ENCODE data around the gene PIWIL4. TPM values are rescaled to one million over a fixed set of nuclear protein-coding genes. Genes with fewer than 3 reads are reported as not detected.

Gene PIWIL4
- total RNA-seq, 1 donor from 2014 or later: 0.62 TPM

DNA sequence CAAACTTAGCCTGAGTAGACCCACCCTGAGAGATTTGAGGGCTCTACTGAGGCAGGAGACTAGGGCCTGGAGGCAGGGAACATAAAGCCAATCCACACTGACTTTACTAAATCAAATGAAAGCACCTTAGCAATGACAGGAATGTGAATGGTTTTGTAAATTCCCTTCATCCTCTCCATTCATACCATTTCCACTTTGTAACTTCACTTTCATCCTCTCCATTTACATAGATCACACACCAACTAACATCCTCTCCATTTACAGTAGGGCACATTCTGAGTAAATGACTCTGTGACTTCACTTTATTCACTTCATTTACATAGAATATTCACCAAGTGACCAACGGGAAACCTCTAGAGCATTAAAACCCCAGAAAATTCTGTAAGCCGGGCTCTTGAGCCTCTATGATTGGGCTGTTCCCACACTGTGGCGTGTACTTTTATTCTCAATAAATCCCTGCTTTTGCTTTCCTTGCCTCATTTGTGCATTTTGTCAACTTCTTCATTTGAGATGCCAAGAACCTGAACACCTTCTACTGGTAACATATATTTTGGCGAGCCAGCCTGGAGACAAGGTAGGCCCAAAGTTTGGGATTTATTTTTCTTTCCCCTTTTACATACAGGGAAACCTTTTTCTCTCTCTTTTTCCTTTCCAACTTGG lies 82.9 kb downstream of the PIWIL4 start:
- no peaks in the 10 kb centered on the region for H3K4me1 Mint-ChIP-seq
- ChIA-PET CTCF (no interaction called here), POLR2A (no interaction called here)
- intact Hi-C loops (cut with micrococcal nuclease): no loop called here
- H3K4me3 Mint-ChIP-seq: no peak overlapping the region
- peaks cover 1% of the 10 kb centered on the region for H3K27me3 Mint-ChIP-seq
- TF ChIP-seq, protein P1, sequence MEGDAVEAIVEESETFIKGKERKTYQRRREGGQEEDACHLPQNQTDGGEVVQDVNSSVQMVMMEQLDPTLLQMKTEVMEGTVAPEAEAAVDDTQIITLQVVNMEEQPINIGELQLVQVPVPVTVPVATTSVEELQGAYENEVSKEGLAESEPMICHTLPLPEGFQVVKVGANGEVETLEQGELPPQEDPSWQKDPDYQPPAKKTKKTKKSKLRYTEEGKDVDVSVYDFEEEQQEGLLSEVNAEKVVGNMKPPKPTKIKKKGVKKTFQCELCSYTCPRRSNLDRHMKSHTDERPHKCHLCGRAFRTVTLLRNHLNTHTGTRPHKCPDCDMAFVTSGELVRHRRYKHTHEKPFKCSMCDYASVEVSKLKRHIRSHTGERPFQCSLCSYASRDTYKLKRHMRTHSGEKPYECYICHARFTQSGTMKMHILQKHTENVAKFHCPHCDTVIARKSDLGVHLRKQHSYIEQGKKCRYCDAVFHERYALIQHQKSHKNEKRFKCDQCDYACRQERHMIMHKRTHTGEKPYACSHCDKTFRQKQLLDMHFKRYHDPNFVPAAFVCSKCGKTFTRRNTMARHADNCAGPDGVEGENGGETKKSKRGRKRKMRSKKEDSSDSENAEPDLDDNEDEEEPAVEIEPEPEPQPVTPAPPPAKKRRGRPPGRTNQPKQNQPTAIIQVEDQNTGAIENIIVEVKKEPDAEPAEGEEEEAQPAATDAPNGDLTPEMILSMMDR (IDR thresholded peaks at IDR 0.05): no peak
- no peak overlapping the region for H3K27ac Mint-ChIP-seq
- no peaks in the 10 kb centered on the region for H3K9me3 Mint-ChIP-seq
- no peak for DNase-seq
- no peaks in the 10 kb centered on the region for H3K36me3 Mint-ChIP-seq (ENCODE audit: low read depth)
- no peak for ATAC-seq (ENCODE audit: low read depth)

DNA sequence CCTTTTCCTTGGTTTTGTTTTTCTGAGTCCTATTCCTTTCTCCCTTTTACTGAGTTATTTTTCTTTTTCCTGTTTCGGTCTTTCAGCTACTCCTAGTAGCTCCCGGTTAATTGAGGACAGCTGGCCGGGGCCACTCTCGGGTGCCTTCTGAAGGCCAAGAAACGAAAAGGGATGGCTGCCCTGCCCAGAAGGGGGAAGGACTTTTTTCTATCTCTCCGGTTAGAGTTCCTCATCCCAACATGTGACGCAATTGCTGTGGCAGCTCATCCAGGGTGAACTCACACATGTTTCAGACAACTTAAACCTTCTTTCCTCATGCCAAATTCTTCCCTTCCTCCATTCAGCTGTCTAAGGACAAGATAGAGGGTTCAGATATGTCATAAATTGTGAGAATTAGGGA lies 83.6 kb downstream of the PIWIL4 start:
- intact Hi-C loops (cut with micrococcal nuclease): no loop called here
- Mint-ChIP-seq H3K9me3 (no peaks in the 10 kb centered on the region), H3K4me1 (no peaks in the 10 kb centered on the region), H3K36me3 (ENCODE audit: low read depth) (no peaks in the 10 kb centered on the region), H3K27ac (no peak overlapping the region), H3K4me3 (no peak overlapping the region), H3K27me3 (peaks cover 1% of the 10 kb centered on the region)
- DNase-seq: no peak
- TF ChIP-seq, protein P1 (IDR thresholded peaks at IDR 0.05): no peak
- ChIA-PET POLR2A (no interaction called here), CTCF (no interaction called here)
- no peak for ATAC-seq (ENCODE audit: low read depth)

DNA sequence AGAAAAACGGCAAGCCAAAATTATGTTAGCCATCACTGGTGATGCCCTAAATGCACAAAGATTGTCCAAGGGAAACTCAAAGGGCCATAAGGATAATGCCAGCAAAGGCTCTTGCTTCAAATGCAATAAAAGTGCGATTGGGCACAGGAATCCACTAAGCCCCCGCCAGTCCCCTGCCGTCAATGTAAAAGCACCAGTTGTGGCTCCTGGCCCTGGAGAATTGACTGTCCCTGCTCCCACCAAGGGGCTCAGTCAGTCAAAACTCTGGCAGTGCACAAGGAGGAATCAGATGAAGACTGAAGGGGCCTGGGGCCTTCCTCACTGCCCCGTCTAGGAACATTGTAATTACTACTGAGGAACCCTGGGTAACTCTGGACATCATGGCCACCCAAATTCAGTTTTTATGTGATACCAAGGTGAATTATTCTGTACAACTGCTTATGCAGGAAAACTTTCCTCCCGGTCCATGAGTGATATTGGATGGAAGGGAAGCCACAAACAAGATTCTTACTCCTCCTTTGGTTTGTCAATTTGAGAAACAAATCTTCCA lies 85.6 kb downstream of the PIWIL4 start:
- TF ChIP-seq, protein P1 (IDR thresholded peaks at IDR 0.05): no peak
- no peak for DNase-seq
- ChIA-PET CTCF (no interaction called here), POLR2A (no interaction called here)
- ATAC-seq (ENCODE audit: low read depth): no peak
- Mint-ChIP-seq H3K4me3 (no peak overlapping the region), H3K27ac (no peak overlapping the region), H3K27me3 (peaks cover 1% of the 10 kb centered on the region), H3K36me3 (ENCODE audit: low read depth) (no peaks in the 10 kb centered on the region), H3K9me3 (no peaks in the 10 kb centered on the region), H3K4me1 (no peaks in the 10 kb centered on the region)
- intact Hi-C loops (cut with micrococcal nuclease): no loop called here

DNA sequence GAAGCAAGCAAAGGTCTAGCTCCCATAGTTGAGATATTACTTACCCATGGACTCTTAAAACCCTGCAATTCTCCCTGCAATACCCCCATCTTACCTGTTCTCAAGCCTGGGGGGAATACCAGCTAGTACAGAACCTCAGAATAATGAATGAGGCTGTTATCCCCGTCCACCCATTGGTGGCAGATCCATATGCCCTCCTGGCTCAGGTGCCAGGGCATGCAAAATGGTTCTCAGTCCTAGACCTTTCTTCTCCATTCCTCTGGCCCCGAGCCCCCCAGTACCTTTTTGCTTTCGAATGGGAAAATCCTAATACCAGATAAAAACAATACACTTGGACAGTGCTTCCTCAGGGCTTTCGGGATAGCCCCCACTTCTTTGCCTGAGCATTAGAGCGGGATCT lies 86.4 kb downstream of the PIWIL4 start:
- intact Hi-C loops (cut with micrococcal nuclease): no loop called here
- no peak for DNase-seq
- POLR2A ChIA-PET: no interaction called here
- TF ChIP-seq, protein P1 (IDR thresholded peaks at IDR 0.05): no peak
- no peak for ATAC-seq (ENCODE audit: low read depth)
- H3K27me3 Mint-ChIP-seq: peaks cover 1% of the 10 kb centered on the region
- H3K9me3 Mint-ChIP-seq: no peaks in the 10 kb centered on the region
- H3K4me3 Mint-ChIP-seq: no peak overlapping the region
- H3K36me3 Mint-ChIP-seq (ENCODE audit: low read depth): no peaks in the 10 kb centered on the region
- H3K27ac Mint-ChIP-seq: no peak overlapping the region
- no peaks in the 10 kb centered on the region for H3K4me1 Mint-ChIP-seq
- CTCF ChIA-PET: no interaction called here

DNA sequence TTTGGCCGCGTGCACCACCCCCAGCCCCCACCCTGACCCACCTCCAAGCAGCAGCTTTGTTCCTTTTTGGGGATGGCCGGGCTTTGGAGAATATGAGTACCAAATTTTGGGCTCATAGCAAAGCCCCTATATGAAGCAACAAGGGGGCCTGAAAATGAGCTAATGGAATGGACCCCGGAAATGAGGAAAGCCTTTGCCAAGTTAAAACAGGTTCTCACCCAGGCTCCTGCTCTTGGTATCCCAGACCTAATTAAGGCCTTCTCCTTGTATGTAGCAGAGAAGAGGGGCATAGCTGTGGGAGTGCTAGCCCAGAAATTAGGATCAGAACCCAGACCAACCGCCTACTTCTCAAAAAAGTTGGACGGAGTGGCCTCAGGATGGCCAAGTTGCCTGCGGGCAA lies 87.0 kb downstream of the PIWIL4 start:
- Mint-ChIP-seq H3K4me1 (no peaks in the 10 kb centered on the region), H3K4me3 (no peak overlapping the region), H3K36me3 (ENCODE audit: low read depth) (no peaks in the 10 kb centered on the region), H3K27me3 (peaks cover 1% of the 10 kb centered on the region), H3K27ac (no peak overlapping the region), H3K9me3 (no peaks in the 10 kb centered on the region)
- ChIA-PET CTCF (no interaction called here), POLR2A (no interaction called here)
- DNase-seq: no peak
- no peak for ATAC-seq (ENCODE audit: low read depth)
- intact Hi-C loops (cut with micrococcal nuclease): no loop called here
- TF ChIP-seq, protein P1 (IDR thresholded peaks at IDR 0.05): no peak
